Spleen (tissue), 7 donors: ENCODE data around the gene AGRN.

Experiments used
- POLR2A ChIP-seq, 3 donors: fragments of 450-650 bp; IDR thresholded peaks; one replicate each; pipeline ENCODE4 v1.5.1; 2017; ENCODE audit warnings: antibody characterized with exemption in 3 of 3, mild to moderate bottlenecking in 1 of 3
- POLR2AphosphoS5 ChIP-seq, 3 donors: sonication (generic); formaldehyde crosslinking; IDR thresholded peaks; one replicate each; pipeline ENCODE4 v1.5.1; 2017; ENCODE audit warnings: antibody characterized with exemption in 3 of 3
- TF ChIP-seq, protein P1 (sequence below), 11 experiments: fragments of 200-600 bp in 7 of 11; fragments of 450-650 bp in 4 of 11; sonication (generic) in 4 of 11; IDR thresholded peaks in 8 of 11; conservative IDR thresholded peaks in 3 of 11; 1 replicate in 7 of 11; 2 replicates in 4 of 11; pipeline versions ENCODE4 v1.4.0 to v1.8.0; 2016 to 2021; ENCODE audit warnings: antibody characterized with exemption in 11 of 11, inconsistent platforms in 4 of 11, mild to moderate bottlenecking in 1 of 11
- donor health status: DM: no; HTN: no; CAD: no; lungs with moderate emphysema.
- donor health status: DM: no; HTN: no; CAD: no.
- donor health status: DM: no; HTN: no; CAD: no.

- TF ChIP-seq, protein P1, sequence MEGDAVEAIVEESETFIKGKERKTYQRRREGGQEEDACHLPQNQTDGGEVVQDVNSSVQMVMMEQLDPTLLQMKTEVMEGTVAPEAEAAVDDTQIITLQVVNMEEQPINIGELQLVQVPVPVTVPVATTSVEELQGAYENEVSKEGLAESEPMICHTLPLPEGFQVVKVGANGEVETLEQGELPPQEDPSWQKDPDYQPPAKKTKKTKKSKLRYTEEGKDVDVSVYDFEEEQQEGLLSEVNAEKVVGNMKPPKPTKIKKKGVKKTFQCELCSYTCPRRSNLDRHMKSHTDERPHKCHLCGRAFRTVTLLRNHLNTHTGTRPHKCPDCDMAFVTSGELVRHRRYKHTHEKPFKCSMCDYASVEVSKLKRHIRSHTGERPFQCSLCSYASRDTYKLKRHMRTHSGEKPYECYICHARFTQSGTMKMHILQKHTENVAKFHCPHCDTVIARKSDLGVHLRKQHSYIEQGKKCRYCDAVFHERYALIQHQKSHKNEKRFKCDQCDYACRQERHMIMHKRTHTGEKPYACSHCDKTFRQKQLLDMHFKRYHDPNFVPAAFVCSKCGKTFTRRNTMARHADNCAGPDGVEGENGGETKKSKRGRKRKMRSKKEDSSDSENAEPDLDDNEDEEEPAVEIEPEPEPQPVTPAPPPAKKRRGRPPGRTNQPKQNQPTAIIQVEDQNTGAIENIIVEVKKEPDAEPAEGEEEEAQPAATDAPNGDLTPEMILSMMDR (IDR thresholded peaks at IDR 0.05 in 8 of 11, conservative IDR thresholded peaks at IDR 0.05 in 3 of 11), result no peak
- TF ChIP-seq POLR2A (IDR thresholded peaks at IDR 0.05), result no peak
- peak; percentile 85 to 91 (median 87) for TF ChIP-seq POLR2AphosphoS5 (IDR thresholded peaks at IDR 0.05)
Observed at GRCh38 chr1:1069056-1069710, 49.3 kb downstream of the AGRN start.
